Ovary (tissue), 9 donors: Measurements from ENCODE around the gene DNAH9. TPM values are rescaled to one million over a fixed set of nuclear protein-coding genes. Genes with fewer than 3 reads are reported as not detected.

ENCODE experiments used
- DNase-seq, 5 donors: peaks; one replicate each; pipeline ENCODE4 v3.0.0-alpha.2; 2019 to 2020
- H3K27ac ChIP-seq, 2 donors: fragments of 200-600 bp; one replicate each; pipeline versions ENCODE4 v1.5.1 to v1.8.0; 2019 to 2022
- H3K27me3 ChIP-seq: fragments of 200-600 bp; one replicate; pipeline ENCODE4 v1.8.0; 2022
- H3K36me3 ChIP-seq: fragments of 200-600 bp; sonication (generic); one replicate; pipeline ENCODE4 v1.5.1; 2019
- H3K4me1 ChIP-seq: one replicate; pipeline ENCODE4 v1.8.1; 2013; ENCODE audit warnings: mild to moderate bottlenecking, moderate library complexity; ENCODE audit not compliant: insufficient read depth
- H3K4me3 ChIP-seq: fragments of 200-600 bp; sonication (generic); one replicate; pipeline ENCODE4 v1.5.1; 2017
- H3K9me3 ChIP-seq, 2 donors: fragments of 200-600 bp in 1 of 2; sonication (generic) in 1 of 2; one replicate each; pipeline versions ENCODE4 v1.5.1 to v1.8.1; 2013 to 2019; ENCODE audit warnings: mild to moderate bottlenecking in 1 of 2, moderate library complexity in 1 of 2
- EP300 ChIP-seq: sonication (generic); formaldehyde crosslinking; IDR thresholded peaks from one replicate; pipeline ENCODE4 v1.6.1; 2017; ENCODE audit warnings: antibody characterized with exemption
- POLR2A ChIP-seq: fragments of 450-650 bp; IDR thresholded peaks from one replicate; pipeline ENCODE4 v1.6.1; 2017; ENCODE audit warnings: antibody characterized with exemption, mild to moderate bottlenecking, moderate library complexity
- WGBS, 3 donors: extraction: QIAGEN DNeasy Blood & Tissue Kit in 1 of 3; methylation state at CpG; one replicate each; pipeline versions ENCODE4 v1.1.5 to v1.1.7; 2013 to 2017; 5-methylcytosine and 5-hydroxymethylcytosine counted together
- intact Hi-C, 4 donors: fragments of 100-400 bp; cut with DNase I; formaldehyde crosslinking; loops; one replicate each; pipeline versions ENCODE4 v1.11.0 to v1.15.1; 2022 to 2023
- polyA plus RNA-seq, 2 donors: library from polyadenylated mRNA; stranded (reverse); fragments of 200-250 nt in 1 of 2; fragments of 350-450 nt in 1 of 2; fragmentation: Illumina TruSeq in 1 of 2; extraction: RNeasy Lipid Tissue Mini Kit (QIAGEN cat#74804) in 1 of 2; gene quantifications; one replicate each; pipeline ENCODE4 v1.2.3, GENCODE V29; 2013 to 2014
- total RNA-seq, 7 donors: library from RNA; depleted of rRNA in 2 of 7; stranded (reverse); fragments of >200 nt in 2 of 7; fragmentation: NEBNext Ultra II Directional in 3 of 7; extraction: Animal tissue kit (Norgen Biotek cat#: 25700) in 3 of 7; gene quantifications; one replicate each; pipeline versions ENCODE4 v1.1.0 to v1.2.4, GENCODE V29; 2016 to 2023
- TF ChIP-seq, protein P1 (sequence below), 3 donors: fragments of 450-650 bp in 2 of 3; fragments of 200-600 bp in 1 of 3; IDR thresholded peaks; one replicate each; pipeline versions ENCODE4 v1.5.1 to v1.8.0; 2016 to 2022; ENCODE audit warnings: antibody characterized with exemption in 3 of 3, mild to moderate bottlenecking in 1 of 3
- donor health status: DM: no; HTN: no; CAD: no; lungs with moderate emphysema.
- donor health status: DM: no; HTN: no; CAD: no.
- donor health status: Bipolar disorder and iron deficiency.
- donor health status: DM: yes; HTN: yes; CAD: no.
- donor health status: DM: no; HTN: no; CAD: no.
- donor health status: DM: yes; HTN: yes; CAD: no.

DNAH9 gene
- total and polyA plus RNA-seq, 9 donors = 1.4 to 43.7 (median 3.4) TPM

DNA sequence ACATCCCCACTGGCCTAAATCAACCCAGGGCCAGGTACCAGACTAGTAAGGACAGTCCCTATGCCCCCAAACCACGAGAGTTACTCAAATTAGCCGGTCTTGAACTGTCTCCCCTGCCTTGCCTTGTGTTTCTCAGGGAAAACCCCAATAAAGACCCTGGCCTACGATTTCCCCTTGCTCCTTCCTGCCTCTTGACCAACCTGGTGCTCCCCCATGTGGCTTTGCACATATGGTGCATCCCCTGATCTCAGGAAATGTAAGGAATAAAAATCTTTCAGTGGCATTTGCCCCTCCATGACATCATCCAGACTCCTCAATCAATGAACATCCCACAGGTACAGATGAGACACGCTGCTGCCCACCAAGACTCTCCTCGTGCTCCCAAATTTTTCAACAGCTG lies 311.1 kb downstream of the DNAH9 start:
- intact Hi-C loops = no loop called here
- Histone ChIP-seq H3K27ac (no peak overlapping the region), H3K36me3 (no peaks in the 10 kb centered on the region), H3K4me3 (no peak overlapping the region), H3K27me3 (no peaks in the 10 kb centered on the region), H3K9me3 (no peaks in the 10 kb centered on the region), H3K4me1 (no peaks in the 10 kb centered on the region)
- 60 to 78% (median 61%) methylated on average over 5 of the region's 5 CpGs for WGBS, 3 donors
- TF ChIP-seq POLR2A = no peak
- no peak for TF ChIP-seq EP300
- TF ChIP-seq, protein P1, sequence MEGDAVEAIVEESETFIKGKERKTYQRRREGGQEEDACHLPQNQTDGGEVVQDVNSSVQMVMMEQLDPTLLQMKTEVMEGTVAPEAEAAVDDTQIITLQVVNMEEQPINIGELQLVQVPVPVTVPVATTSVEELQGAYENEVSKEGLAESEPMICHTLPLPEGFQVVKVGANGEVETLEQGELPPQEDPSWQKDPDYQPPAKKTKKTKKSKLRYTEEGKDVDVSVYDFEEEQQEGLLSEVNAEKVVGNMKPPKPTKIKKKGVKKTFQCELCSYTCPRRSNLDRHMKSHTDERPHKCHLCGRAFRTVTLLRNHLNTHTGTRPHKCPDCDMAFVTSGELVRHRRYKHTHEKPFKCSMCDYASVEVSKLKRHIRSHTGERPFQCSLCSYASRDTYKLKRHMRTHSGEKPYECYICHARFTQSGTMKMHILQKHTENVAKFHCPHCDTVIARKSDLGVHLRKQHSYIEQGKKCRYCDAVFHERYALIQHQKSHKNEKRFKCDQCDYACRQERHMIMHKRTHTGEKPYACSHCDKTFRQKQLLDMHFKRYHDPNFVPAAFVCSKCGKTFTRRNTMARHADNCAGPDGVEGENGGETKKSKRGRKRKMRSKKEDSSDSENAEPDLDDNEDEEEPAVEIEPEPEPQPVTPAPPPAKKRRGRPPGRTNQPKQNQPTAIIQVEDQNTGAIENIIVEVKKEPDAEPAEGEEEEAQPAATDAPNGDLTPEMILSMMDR (IDR thresholded peaks at IDR 0.05) = no peak
- no peak for DNase-seq

DNA sequence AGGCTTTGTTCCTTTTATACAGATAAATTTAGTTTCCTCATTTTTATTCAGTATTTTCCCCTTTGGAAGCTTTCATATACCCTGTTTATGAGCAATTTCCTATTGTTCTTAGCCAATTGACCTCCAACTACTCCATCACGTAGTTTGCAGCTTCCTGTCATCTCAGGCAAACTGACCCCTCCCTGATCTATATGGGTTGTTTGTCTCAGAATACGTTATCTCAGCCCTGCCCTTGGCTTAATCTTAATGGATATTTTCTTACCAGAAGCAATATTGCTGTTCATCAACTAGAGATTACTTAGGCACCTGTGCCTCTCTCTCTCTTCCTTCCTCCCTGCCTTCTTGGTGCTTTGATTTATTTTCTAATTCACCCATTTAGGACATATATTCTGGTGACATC lies 317.8 kb downstream of the DNAH9 start:
- Histone ChIP-seq H3K9me3 (no peaks in the 10 kb centered on the region), H3K36me3 (no peaks in the 10 kb centered on the region), H3K27ac (no peak overlapping the region), H3K4me3 (no peak overlapping the region), H3K4me1 (no peaks in the 10 kb centered on the region), H3K27me3 (no peaks in the 10 kb centered on the region)
- TF ChIP-seq EP300 (no peak), POLR2A (no peak)
- TF ChIP-seq, protein P1 (IDR thresholded peaks at IDR 0.05) = no peak
- WGBS, 3 donors = 16 to 17% (median 16%) methylated on average over 2 of the region's 2 CpGs
- intact Hi-C loops = no loop called here
- DNase-seq = no peak

DNA sequence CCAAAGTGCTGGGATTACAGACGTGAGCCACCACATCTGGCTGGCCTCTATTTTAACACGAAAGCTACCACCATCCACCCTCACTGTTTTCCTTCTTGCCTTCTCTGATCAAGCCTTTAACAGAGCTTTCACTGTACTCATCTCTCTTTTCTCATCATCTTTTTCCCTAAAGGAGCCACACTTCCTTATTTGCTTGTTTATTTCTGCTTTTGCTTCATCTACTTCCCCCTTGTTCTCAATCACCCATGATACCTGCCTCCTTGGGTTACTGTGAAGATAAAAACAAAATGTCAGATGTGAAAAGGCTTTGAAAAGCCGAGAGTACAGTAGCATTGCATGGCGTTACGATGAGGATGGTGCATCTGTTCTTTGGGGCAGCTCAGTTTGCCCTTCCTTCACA lies 319.1 kb downstream of the DNAH9 start:
- Histone ChIP-seq H3K27me3 (no peaks in the 10 kb centered on the region), H3K27ac (no peak overlapping the region), H3K9me3 (no peaks in the 10 kb centered on the region), H3K36me3 (no peaks in the 10 kb centered on the region), H3K4me3 (no peak overlapping the region), H3K4me1 (no peaks in the 10 kb centered on the region)
- no peak for DNase-seq
- WGBS, 3 donors = 74 to 90% (median 84%) methylated on average over 5 of the region's 5 CpGs
- TF ChIP-seq EP300 = no peak
- TF ChIP-seq POLR2A = no peak
- TF ChIP-seq, protein P1 (IDR thresholded peaks at IDR 0.05) = no peak
- intact Hi-C loops = no loop called here

DNA sequence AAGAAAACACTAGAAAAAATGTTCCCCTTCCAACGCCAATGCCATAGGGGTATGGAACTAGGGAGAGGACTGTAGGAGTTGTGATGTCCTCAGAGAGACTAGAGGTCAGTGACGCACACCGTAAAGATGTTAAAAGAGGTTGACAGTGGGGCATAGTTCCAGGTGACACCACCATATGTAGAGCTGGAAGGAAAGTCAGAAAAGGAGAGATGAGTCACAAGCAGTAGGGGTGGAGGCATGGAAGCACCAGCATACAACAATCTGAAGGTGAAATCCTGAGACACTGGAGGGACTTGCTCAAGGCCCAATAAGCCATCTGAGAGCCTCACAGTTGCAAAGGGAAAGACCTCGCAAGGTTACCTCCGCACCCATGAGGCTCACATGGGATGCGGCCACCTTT lies 323.0 kb downstream of the DNAH9 start:
- TF ChIP-seq, protein P1 (IDR thresholded peaks at IDR 0.05) = no peak
- TF ChIP-seq POLR2A (no peak), EP300 (no peak)
- Histone ChIP-seq H3K36me3 (no peaks in the 10 kb centered on the region), H3K4me1 (no peaks in the 10 kb centered on the region), H3K4me3 (no peak overlapping the region), H3K9me3 (no peaks in the 10 kb centered on the region), H3K27ac (no peak overlapping the region), H3K27me3 (no peaks in the 10 kb centered on the region)
- DNase-seq = no peak
- intact Hi-C loops = no loop called here
- 92 to 95% (median 94%) methylated on average over 6 of the region's 6 CpGs for WGBS, 3 donors

DNA sequence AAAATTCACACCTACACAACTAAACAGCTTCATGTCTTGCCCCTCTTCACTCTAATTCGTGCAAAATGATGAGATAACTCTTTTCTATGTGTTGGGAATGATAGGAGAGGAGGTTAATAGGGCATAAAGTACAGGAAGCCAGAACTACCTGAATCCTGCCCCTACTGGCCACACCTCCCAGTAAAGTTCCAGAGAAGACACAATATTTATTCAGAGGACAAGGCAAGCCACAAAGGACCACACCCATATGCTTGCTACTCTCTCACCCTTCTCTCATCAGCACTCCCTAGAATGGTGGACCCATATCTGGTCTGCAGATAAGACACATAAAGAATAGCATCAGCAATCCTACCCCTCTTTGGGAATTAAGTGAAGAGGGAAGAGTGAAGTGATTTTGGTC lies 324.4 kb downstream of the DNAH9 start:
- Histone ChIP-seq H3K27me3 (no peaks in the 10 kb centered on the region), H3K36me3 (no peaks in the 10 kb centered on the region), H3K4me3 (no peak overlapping the region), H3K9me3 (no peaks in the 10 kb centered on the region), H3K4me1 (no peaks in the 10 kb centered on the region), H3K27ac (no peak overlapping the region)
- intact Hi-C loops = no loop called here
- TF ChIP-seq EP300 = no peak
- TF ChIP-seq, protein P1 (IDR thresholded peaks at IDR 0.05) = no peak
- no peak for TF ChIP-seq POLR2A
- 71 to 82% (median 79%) methylated on average over 1 of the region's 1 CpG for WGBS, 3 donors
- DNase-seq = no peak
